Panc1 (cell line): ENCODE data around the gene MRPL2. TPM values are rescaled to one million over a fixed set of nuclear protein-coding genes. Genes with fewer than 3 reads are reported as not detected.
A peak's percentile ranks its signal among the peaks of the same experiment; 100 is the strongest.

ENCODE experiments used
- ATAC-seq: fragments of 200-7000 bp; cut with Tn5 transposase; 2 replicates; pipeline ENCODE4 v1.9.1; 2020; ENCODE audit warnings: mild to moderate bottlenecking, moderate library complexity
- BruUV-seq: library from RNA; stranded (reverse); fragments of 400-500 nt; replicated peaks from 2 replicates; lab custom pipeline; 2021; lab: Mats Ljungman, UMichigan
- CTCF ChIA-PET: fragments of 300-600 bp; sonication (Branson Sonifier 250); formaldehyde crosslinking; loops from one replicate; lab custom pipeline; 2022; ENCODE audit warnings: antibody characterized with exemption; lab: Charles Lee
- POLR2A ChIA-PET: fragments of 300-600 bp; sonication (Branson Sonifier 250); formaldehyde crosslinking; loops from one replicate; lab custom pipeline; 2022; ENCODE audit warnings: antibody characterized with exemption; lab: Charles Lee
- DNase-seq: peaks from one replicate; pipeline ENCODE4 v3.0.0-alpha.2; 2010; ENCODE audit warnings: low read depth, low spot score
- H3K27ac ChIP-seq: 2 replicates; pipeline ENCODE4 v1.5.1; 2011; ENCODE audit warnings: mild to moderate bottlenecking, low read length, inconsistent platforms
- H3K27me3 ChIP-seq: fragments of 200-500 bp; sonication (Bioruptor generic); 2 replicates; pipeline ENCODE4 v1.6.0; 2014; ENCODE audit warnings: low read length, inconsistent platforms; ENCODE audit not compliant: control insufficient read depth, insufficient read depth
- H3K36me3 ChIP-seq: fragments of 200-500 bp; sonication (Bioruptor generic); 2 replicates; pipeline ENCODE4 v1.5.1; 2014; ENCODE audit warnings: inconsistent platforms, mild to moderate bottlenecking, low read length, moderate library complexity; ENCODE audit not compliant: control insufficient read depth, insufficient read depth
- H3K4me1 ChIP-seq: 2 replicates; pipeline ENCODE4 v1.5.1; 2011; ENCODE audit warnings: inconsistent platforms, mild to moderate bottlenecking, low read length, moderate library complexity; ENCODE audit not compliant: control insufficient read depth, insufficient read depth
- H3K4me3 ChIP-seq, 2 experiments: 2 replicates each; pipeline ENCODE4 v1.5.1; 2011 to 2012; ENCODE audit warnings: low read depth in 2 of 2, low read length in 2 of 2, mild to moderate bottlenecking in 2 of 2, inconsistent platforms in 1 of 2, moderate library complexity in 1 of 2
- H3K9me3 ChIP-seq: fragments of 200-500 bp; sonication (Bioruptor generic); 2 replicates; pipeline ENCODE4 v1.5.1; 2014; ENCODE audit warnings: low read depth, mild to moderate bottlenecking, inconsistent platforms, low read length, moderate library complexity; ENCODE audit not compliant: control insufficient read depth, insufficient read depth
- POLR2AphosphoS5 ChIP-seq: IDR thresholded peaks from 2 replicates; pipeline ENCODE4 v1.6.1; 2012; ENCODE audit warnings: mild to moderate bottlenecking, low read depth, low read length, moderate library complexity
- REST ChIP-seq, 2 experiments: IDR thresholded peaks; 2 replicates each; pipeline ENCODE4 v1.6.1; 2011 to 2012; ENCODE audit warnings: low read depth in 2 of 2, control low read depth in 1 of 2, low read length in 1 of 2, mild to moderate bottlenecking in 1 of 2, moderate library complexity in 1 of 2; ENCODE audit not compliant: insufficient read depth in 1 of 2
- SIN3A ChIP-seq: IDR thresholded peaks from 2 replicates; pipeline ENCODE4 v1.6.1; 2012; ENCODE audit warnings: low read depth, mild to moderate bottlenecking, low read length, moderate library complexity, borderline replicate concordance; ENCODE audit not compliant: insufficient read depth
- TCF7L2 ChIP-seq: IDR thresholded peaks from 2 replicates; pipeline ENCODE4 v1.6.1; 2011; ENCODE audit warnings: mild to moderate bottlenecking, low read depth, low read length, inconsistent platforms
- in situ Hi-C: cut with HindIII; loops from 2 replicates; pipeline ENCODE4 v1.10.0; 2016; ENCODE audit warnings: low sequenced_read_pairs, low pct_unique_long_range_greater_than_20kb
- intact Hi-C: fragments of 100-400 bp; cut with micrococcal nuclease; formaldehyde crosslinking; loops from one replicate; pipeline ENCODE4 v1.10.0; 2022; ENCODE audit not compliant: unreplicated experiment
- total RNA-seq: library from RNA; stranded (reverse); gene quantifications from one replicate; pipeline ENCODE4 v1.2.1, GENCODE V29; 2021; ENCODE audit not compliant: unreplicated experiment
- TF ChIP-seq, protein P1 (sequence below): fragments of 450-650 bp; IDR thresholded peaks from 2 replicates; pipeline ENCODE4 v1.5.1; 2017; ENCODE audit warnings: mild to moderate bottlenecking

Gene MRPL2
- total RNA-seq, 1 experiment from 2014 or later, result 65.6 TPM

DNA sequence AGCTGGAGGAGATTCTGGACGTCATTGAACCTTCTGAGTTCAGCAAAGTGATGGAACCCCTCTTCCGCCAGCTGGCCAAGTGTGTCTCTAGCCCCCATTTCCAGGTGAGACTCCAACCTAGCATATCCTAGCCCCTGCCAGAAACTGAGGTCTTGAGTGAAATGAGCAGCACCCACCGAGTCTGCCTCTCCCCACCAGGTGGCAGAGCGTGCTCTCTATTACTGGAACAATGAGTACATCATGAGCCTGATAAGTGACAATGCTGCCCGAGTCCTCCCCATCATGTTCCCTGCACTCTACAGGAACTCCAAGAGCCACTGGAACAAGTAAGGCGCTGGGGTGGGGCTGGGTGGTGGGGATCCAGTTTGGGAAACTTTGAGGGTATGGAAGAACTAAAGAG, 50.1 kb downstream of the MRPL2 start:
- Histone ChIP-seq H3K4me1 (peaks cover 13% of the 10 kb centered on the region), H3K9me3 (no peaks in the 10 kb centered on the region), H3K36me3 (peaks cover 21% of the 10 kb centered on the region), H3K27ac (no peak overlapping the region), H3K27me3 (no peaks in the 10 kb centered on the region), H3K4me3 (no peak overlapping the region)
- intact Hi-C loops (no loop called here), in situ Hi-C loops (no loop called here)
- ChIA-PET POLR2A (no interaction called here), CTCF (no interaction called here)
- no TSS peak for BruUV-seq
- TF ChIP-seq, protein P1, sequence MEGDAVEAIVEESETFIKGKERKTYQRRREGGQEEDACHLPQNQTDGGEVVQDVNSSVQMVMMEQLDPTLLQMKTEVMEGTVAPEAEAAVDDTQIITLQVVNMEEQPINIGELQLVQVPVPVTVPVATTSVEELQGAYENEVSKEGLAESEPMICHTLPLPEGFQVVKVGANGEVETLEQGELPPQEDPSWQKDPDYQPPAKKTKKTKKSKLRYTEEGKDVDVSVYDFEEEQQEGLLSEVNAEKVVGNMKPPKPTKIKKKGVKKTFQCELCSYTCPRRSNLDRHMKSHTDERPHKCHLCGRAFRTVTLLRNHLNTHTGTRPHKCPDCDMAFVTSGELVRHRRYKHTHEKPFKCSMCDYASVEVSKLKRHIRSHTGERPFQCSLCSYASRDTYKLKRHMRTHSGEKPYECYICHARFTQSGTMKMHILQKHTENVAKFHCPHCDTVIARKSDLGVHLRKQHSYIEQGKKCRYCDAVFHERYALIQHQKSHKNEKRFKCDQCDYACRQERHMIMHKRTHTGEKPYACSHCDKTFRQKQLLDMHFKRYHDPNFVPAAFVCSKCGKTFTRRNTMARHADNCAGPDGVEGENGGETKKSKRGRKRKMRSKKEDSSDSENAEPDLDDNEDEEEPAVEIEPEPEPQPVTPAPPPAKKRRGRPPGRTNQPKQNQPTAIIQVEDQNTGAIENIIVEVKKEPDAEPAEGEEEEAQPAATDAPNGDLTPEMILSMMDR, result peak; percentile 79; the same call in 1 of the 2 replicates
- no peak for TF ChIP-seq SIN3A
- ATAC-seq (peak; percentile 25; the same call in 1 of the 2 replicates), DNase-seq (no peak)

DNA sequence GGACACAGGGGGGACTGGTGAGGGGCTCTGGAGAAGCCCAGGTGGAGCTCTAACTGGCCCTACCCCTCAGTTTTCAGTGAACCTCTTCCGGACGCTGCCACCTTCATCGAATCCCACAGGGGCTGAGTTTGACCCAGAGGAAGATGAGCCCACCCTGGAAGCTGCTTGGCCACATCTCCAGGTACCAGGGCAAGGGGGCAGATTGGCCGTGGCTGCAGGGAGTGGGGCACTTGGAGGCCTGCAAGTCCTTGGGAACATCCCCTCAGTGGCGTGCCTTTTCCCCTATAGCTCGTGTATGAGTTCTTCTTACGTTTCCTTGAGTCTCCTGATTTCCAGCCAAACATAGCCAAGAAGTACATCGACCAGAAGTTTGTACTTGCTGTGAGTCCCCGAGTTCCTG, 52.1 kb downstream of the MRPL2 start:
- H3K27ac ChIP-seq, result no peak overlapping the region
- TF ChIP-seq SIN3A (no peak), TCF7L2 (no peak), REST (IDR thresholded peaks at IDR 0.05; ENCODE audit: insufficient read depth in 1 of 2, low read depth in 2 of 2, low read length in 1 of 2) (no peak), POLR2AphosphoS5 (no peak)
- TF ChIP-seq, protein P1, result no peak
- CTCF ChIA-PET, result no interaction called here
- no peaks in the 10 kb centered on the region for H3K9me3 ChIP-seq
- intact Hi-C loops (no loop called here), in situ Hi-C loops (no loop called here)
- H3K4me1 ChIP-seq, result peaks cover 4% of the 10 kb centered on the region; the same call in 1 of the 2 replicates
- BruUV-seq, result no TSS peak
- POLR2A ChIA-PET, result no interaction called here
- peaks cover 17% of the 10 kb centered on the region for H3K36me3 ChIP-seq
- no peak overlapping the region for H3K4me3 ChIP-seq
- no peaks in the 10 kb centered on the region for H3K27me3 ChIP-seq
- ATAC-seq (no peak), DNase-seq (no peak)
